Vagina (tissue), 2 donors: ENCODE results near the gene PHTF2. TPM values are rescaled to one million over a fixed set of nuclear protein-coding genes. Genes with fewer than 3 reads are reported as not detected.

Source experiments
- DNase-seq, 2 donors: peaks; one replicate each; pipeline ENCODE4 v3.0.0-alpha.2; 2017; ENCODE audit errors: extremely low spot score in 2 of 2
- H3K27ac ChIP-seq: fragments of 200-600 bp; sonication (generic); one replicate; pipeline ENCODE4 v1.5.1; 2019
- H3K27me3 ChIP-seq: fragments of 200-600 bp; sonication (generic); one replicate; pipeline ENCODE4 v1.5.1; 2019
- H3K36me3 ChIP-seq, 2 donors: fragments of 200-600 bp; sonication (generic); one replicate each; pipeline ENCODE4 v1.5.1; 2017 to 2019
- H3K4me1 ChIP-seq: fragments of 200-600 bp; sonication (generic); one replicate; pipeline ENCODE4 v1.5.1; 2019
- H3K4me3 ChIP-seq, 2 donors: fragments of 200-600 bp; sonication (generic); 1 replicate in 1 of 2; 2 replicates in 1 of 2; pipeline ENCODE4 v1.5.1; 2016 to 2019
- H3K9me3 ChIP-seq: fragments of 200-600 bp; sonication (generic); one replicate; pipeline ENCODE4 v1.5.1; 2019
- POLR2A ChIP-seq, 2 donors: fragments of 450-650 bp; IDR thresholded peaks; one replicate each; pipeline ENCODE4 v1.6.1; 2017; ENCODE audit warnings: antibody characterized with exemption in 2 of 2, mild to moderate bottlenecking in 2 of 2, moderate library complexity in 2 of 2
- POLR2AphosphoS5 ChIP-seq, 2 donors: sonication (generic); formaldehyde crosslinking; IDR thresholded peaks; one replicate each; pipeline ENCODE4 v1.9.0; 2017; ENCODE audit warnings: antibody characterized with exemption in 2 of 2, mild to moderate bottlenecking in 2 of 2, low read depth in 1 of 2; ENCODE audit not compliant: insufficient read depth in 1 of 2
- intact Hi-C: fragments of 100-400 bp; cut with DNase I; formaldehyde crosslinking; loops from one replicate; pipeline ENCODE4 v1.15.1; 2023
- total RNA-seq: library from RNA; depleted of rRNA; stranded (reverse); fragments of >200 nt; gene quantifications from one replicate; pipeline ENCODE4 v1.2.3, GENCODE V29; 2016
- TF ChIP-seq, protein P1 (sequence below), 3 experiments: fragments of 450-650 bp in 2 of 3; fragments of 200-600 bp in 1 of 3; sonication (generic) in 1 of 3; IDR thresholded peaks; one replicate each; pipeline ENCODE4 v1.5.1; 2017 to 2019; ENCODE audit warnings: antibody characterized with exemption in 3 of 3, mild to moderate bottlenecking in 2 of 3, moderate library complexity in 2 of 3

PHTF2 gene
- total RNA-seq, 1 donor from 2014 or later: 12.0 TPM

DNA sequence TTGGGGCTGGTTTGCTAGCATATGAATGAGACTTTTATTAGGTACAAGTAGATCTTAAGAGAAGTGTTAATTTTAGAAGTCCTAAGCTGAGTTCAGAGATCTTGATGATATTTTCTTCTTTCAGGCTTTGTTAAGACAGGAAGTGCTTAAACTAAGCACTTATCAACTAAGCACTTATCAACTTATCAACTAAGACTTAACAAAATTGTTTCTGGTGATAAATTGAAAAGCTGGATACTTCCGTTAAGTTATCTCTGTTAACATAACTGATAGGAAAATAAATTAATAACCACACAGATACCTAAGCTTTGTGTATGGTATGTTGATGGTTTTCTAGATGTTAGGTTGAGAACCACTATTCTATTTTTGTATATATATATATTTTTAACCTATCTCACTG is 113.7 kb downstream of the PHTF2 start:
- DNase-seq: no peak
- intact Hi-C loops: no loop called here
- Histone ChIP-seq H3K36me3 (peaks cover 0 to 14% of the 10 kb centered on the region in 2 donors), H3K4me3 (no peak overlapping the region), H3K27me3 (no peaks in the 10 kb centered on the region), H3K9me3 (no peaks in the 10 kb centered on the region), H3K27ac (no peak overlapping the region), H3K4me1 (no peaks in the 10 kb centered on the region)
- TF ChIP-seq POLR2AphosphoS5 (IDR thresholded peaks at IDR 0.05; ENCODE audit: insufficient read depth in 1 of 2, low read depth in 1 of 2) (no peak), POLR2A (IDR thresholded peaks at IDR 0.05) (no peak)
- TF ChIP-seq, protein P1, sequence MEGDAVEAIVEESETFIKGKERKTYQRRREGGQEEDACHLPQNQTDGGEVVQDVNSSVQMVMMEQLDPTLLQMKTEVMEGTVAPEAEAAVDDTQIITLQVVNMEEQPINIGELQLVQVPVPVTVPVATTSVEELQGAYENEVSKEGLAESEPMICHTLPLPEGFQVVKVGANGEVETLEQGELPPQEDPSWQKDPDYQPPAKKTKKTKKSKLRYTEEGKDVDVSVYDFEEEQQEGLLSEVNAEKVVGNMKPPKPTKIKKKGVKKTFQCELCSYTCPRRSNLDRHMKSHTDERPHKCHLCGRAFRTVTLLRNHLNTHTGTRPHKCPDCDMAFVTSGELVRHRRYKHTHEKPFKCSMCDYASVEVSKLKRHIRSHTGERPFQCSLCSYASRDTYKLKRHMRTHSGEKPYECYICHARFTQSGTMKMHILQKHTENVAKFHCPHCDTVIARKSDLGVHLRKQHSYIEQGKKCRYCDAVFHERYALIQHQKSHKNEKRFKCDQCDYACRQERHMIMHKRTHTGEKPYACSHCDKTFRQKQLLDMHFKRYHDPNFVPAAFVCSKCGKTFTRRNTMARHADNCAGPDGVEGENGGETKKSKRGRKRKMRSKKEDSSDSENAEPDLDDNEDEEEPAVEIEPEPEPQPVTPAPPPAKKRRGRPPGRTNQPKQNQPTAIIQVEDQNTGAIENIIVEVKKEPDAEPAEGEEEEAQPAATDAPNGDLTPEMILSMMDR (IDR thresholded peaks at IDR 0.05): no peak

DNA sequence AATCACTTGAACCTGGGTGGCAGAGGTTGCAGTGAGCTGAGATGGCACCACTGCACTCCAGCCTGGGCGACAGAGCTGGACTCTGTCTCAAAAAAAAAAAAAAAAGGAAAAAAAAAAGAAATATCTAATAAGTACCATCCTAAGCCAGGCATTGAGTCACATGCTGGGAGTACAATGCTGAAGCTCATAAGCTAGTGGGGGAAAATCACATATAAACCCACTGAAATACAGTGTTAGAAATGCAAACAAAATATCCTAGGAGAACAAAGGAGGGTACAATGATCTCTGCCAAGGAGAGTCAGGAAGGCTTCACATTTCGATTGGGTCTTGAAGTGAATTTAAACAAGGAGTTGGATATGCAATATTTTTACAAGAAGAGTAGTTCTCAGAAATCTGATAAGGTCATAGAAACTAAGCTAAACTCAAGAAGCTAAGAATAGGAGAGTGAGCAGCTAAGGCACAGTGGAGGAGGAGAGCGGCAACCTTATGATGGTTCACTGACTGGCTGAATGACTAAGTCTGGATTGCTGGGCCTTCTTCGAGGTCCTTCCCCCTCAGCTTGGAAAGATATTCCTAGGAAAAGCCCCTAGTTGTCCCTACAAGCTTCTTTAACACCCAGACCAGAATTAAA is 115.5 kb downstream of the PHTF2 start:
- Histone ChIP-seq H3K4me3 (no peak overlapping the region), H3K36me3 (peaks cover 0 to 12% of the 10 kb centered on the region in 2 donors), H3K4me1 (no peaks in the 10 kb centered on the region), H3K27ac (no peak overlapping the region), H3K27me3 (no peaks in the 10 kb centered on the region), H3K9me3 (no peaks in the 10 kb centered on the region)
- no peak for DNase-seq
- TF ChIP-seq POLR2AphosphoS5 (IDR thresholded peaks at IDR 0.05; ENCODE audit: insufficient read depth in 1 of 2, low read depth in 1 of 2): no peak
- TF ChIP-seq, protein P1 (IDR thresholded peaks at IDR 0.05): no peak
- no peak for TF ChIP-seq POLR2A (IDR thresholded peaks at IDR 0.05)
- intact Hi-C loops: no loop called here

DNA sequence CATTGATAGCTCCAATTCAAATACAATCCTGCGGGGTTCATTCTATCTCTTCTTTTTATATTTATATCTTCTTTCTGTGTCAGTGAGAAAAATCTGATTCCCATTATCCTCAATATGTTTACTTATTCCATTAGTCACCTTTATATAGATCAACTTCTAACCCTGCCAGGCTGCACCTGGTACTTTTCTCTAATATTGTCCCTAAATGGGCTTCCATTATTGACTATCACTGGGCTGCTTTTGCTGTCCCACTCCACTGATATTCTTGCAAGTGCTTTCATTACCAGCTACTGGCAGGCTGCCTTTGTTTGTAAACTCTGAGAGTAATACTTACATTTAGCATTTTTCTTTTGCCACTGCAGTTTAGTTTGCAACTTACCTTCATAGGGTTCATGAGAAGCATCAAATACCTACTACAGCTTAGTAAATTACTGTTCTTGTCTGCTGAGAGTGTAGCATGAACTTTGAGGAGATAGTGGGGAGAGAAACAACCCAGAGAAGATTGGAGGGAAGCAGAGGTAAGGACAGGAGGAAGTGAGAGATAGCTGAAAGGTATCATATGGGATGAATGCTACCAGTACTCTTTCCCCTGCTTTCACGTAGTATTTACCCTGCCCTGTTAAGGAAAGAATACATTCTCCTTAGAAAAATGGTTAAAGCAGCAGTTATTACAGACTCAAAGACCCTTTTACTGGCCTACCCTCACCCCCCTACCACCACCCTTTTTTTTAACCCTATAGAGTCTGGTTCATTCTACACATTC is 119.1 kb downstream of the PHTF2 start:
- intact Hi-C loops: no loop called here
- Histone ChIP-seq H3K27me3 (no peaks in the 10 kb centered on the region), H3K4me1 (no peaks in the 10 kb centered on the region), H3K27ac (no peak overlapping the region), H3K36me3 (peaks cover 0 to 2% of the 10 kb centered on the region in 2 donors), H3K9me3 (no peaks in the 10 kb centered on the region), H3K4me3 (no peak overlapping the region)
- TF ChIP-seq POLR2A (IDR thresholded peaks at IDR 0.05): no peak
- TF ChIP-seq POLR2AphosphoS5 (IDR thresholded peaks at IDR 0.05; ENCODE audit: insufficient read depth in 1 of 2, low read depth in 1 of 2): no peak
- TF ChIP-seq, protein P1 (IDR thresholded peaks at IDR 0.05): no peak
- DNase-seq: no peak

DNA sequence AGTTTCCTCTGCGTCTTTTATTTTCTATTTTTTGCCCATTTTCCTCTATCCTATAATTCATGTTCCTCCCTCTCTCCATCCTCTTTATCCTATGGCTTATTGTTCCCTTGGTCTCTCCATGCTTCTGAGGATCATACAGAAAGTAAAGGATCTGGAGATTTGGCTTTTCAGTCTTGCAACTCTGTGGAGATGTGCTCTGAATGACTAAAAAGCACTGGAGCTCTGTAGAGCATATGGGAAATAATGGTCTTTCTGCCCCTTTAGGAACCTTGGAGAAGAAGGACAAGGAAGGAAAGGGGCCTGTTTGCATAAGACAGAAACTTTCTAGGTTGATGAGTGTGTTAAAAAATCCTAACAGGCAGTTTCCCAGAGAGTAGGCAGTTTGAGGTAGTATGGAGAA is 120.1 kb downstream of the PHTF2 start:
- H3K27me3 ChIP-seq: no peaks in the 10 kb centered on the region
- H3K36me3 ChIP-seq: peaks cover 0 to 11% of the 10 kb centered on the region in 2 donors
- intact Hi-C loops: no loop called here
- DNase-seq: no peak
- H3K9me3 ChIP-seq: no peaks in the 10 kb centered on the region
- H3K27ac ChIP-seq: no peak overlapping the region
- H3K4me3 ChIP-seq: no peak overlapping the region
- no peaks in the 10 kb centered on the region for H3K4me1 ChIP-seq
- TF ChIP-seq POLR2AphosphoS5 (IDR thresholded peaks at IDR 0.05; ENCODE audit: insufficient read depth in 1 of 2, low read depth in 1 of 2) (no peak), POLR2A (IDR thresholded peaks at IDR 0.05) (no peak)
- TF ChIP-seq, protein P1 (IDR thresholded peaks at IDR 0.05): no peak

DNA sequence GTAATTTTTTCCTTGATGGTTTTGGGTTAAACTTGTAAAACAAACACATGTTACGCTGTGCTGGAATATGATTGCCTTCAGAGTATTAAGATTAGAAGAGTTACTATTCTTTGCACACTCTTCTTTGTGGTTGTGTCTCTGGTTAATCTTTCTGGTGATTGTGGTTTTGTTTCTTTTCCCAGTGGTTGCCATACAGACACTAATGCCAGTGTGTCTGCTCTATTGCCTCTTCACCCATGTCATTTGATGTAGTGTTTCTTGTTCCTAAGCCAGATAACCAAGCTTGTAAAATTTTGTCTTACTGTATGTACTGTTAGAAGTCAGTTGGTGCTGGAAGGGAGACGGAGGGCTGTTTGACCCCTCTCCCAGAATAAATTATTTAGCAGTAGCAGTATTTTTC is 124.8 kb downstream of the PHTF2 start:
- DNase-seq: no peak
- no peaks in the 10 kb centered on the region for H3K9me3 ChIP-seq
- intact Hi-C loops: no loop called here
- H3K4me3 ChIP-seq: no peak overlapping the region
- H3K4me1 ChIP-seq: no peaks in the 10 kb centered on the region
- no peaks in the 10 kb centered on the region for H3K27me3 ChIP-seq
- no peak overlapping the region for H3K27ac ChIP-seq
- peaks cover 0 to 11% of the 10 kb centered on the region in 2 donors for H3K36me3 ChIP-seq
- TF ChIP-seq, protein P1 (IDR thresholded peaks at IDR 0.05): no peak
- TF ChIP-seq POLR2AphosphoS5 (IDR thresholded peaks at IDR 0.05; ENCODE audit: insufficient read depth in 1 of 2, low read depth in 1 of 2) (no peak), POLR2A (IDR thresholded peaks at IDR 0.05) (no peak)
